Measurements from ENCODE around the gene IL20RB. TPM values are rescaled to one million over a fixed set of nuclear protein-coding genes. Genes with fewer than 3 reads are reported as not detected.
A peak's percentile ranks its signal among the peaks of the same experiment; 100 is the strongest.
"Not testable (repeated sequence)": the region's sequence is repeated elsewhere in the genome, so short reads cannot be mapped to it uniquely, and the experiment has no call there.

Gene IL20RB
- total RNA-seq, 1 experiment from 2014 or later, result 4.2 TPM

DNA sequence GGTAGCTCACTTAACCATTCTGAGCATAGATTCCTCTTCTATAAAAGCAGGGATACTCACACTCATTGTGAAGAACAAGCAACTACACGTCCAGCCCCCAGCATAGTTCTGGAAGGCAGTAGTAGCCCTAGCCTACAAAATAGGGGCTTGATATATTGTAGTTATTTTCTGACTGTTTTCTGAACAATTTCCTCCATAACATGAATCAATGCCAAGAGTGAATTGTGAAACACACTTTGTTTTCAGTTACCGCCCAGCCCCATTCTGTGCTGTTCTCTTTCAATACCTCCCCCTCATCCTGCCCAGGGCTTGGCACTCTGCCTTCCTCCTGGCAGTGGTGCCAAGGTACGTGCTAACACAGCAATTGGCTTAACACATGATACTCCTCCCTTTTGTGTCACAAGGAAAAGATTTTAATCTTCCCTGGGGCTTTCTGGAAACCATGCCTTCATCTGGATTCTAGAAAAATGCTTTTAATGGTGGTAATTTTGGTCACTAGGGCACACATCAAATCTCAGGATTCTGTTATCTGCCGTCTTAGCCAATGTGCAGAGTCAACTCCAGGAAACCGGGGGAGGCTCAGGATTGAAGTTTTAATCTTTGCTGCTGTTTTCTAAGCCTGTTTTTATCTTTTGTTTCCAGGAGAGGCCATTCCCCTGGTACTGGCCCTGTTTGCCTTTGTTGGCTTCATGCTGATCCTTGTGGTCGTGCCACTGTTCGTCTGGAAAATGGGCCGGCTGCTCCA is 37.2 kb downstream of the IL20RB start:
- no peaks in the 10 kb centered on the region for H3K36me3 ChIP-seq (ENCODE audit: insufficient read depth, low read length, poor library complexity, severe bottlenecking)
- H3K27ac ChIP-seq (ENCODE audit: low read depth, low read length, poor library complexity, severe bottlenecking), result peak overlapping the region; percentile 22
- H3K4me1 ChIP-seq (ENCODE audit: insufficient read depth, low read length, poor library complexity, severe bottlenecking), result peaks cover 11% of the 10 kb centered on the region
- intact Hi-C loops (cut with micrococcal nuclease; ENCODE audit: unreplicated experiment), result no loop called here
- H3K9me3 ChIP-seq (ENCODE audit: low read depth, low read length, poor library complexity, severe bottlenecking), result no peaks in the 10 kb centered on the region
- H3K4me3 ChIP-seq (ENCODE audit: low read depth, low read length, poor library complexity, severe bottlenecking), result no peak overlapping the region
- CTCF ChIA-PET, result no interaction called here
- DNase-seq (ENCODE audit: low spot score), result peak; percentile 89
- no peak for TF ChIP-seq EZH2 (IDR thresholded peaks at IDR 0.05; ENCODE audit: borderline replicate concordance, low read depth, low read length, poor library complexity, severe bottlenecking)
- TF ChIP-seq, protein P1, sequence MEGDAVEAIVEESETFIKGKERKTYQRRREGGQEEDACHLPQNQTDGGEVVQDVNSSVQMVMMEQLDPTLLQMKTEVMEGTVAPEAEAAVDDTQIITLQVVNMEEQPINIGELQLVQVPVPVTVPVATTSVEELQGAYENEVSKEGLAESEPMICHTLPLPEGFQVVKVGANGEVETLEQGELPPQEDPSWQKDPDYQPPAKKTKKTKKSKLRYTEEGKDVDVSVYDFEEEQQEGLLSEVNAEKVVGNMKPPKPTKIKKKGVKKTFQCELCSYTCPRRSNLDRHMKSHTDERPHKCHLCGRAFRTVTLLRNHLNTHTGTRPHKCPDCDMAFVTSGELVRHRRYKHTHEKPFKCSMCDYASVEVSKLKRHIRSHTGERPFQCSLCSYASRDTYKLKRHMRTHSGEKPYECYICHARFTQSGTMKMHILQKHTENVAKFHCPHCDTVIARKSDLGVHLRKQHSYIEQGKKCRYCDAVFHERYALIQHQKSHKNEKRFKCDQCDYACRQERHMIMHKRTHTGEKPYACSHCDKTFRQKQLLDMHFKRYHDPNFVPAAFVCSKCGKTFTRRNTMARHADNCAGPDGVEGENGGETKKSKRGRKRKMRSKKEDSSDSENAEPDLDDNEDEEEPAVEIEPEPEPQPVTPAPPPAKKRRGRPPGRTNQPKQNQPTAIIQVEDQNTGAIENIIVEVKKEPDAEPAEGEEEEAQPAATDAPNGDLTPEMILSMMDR (conservative IDR thresholded peaks at IDR 0.05; ENCODE audit: low read depth, low read length), result no peak
- BruUV-seq (replicated peaks), result no TSS peak
- POLR2A ChIA-PET (ENCODE audit: low non-redundant PET), result no interaction called here
- H3K27me3 ChIP-seq (replicated peaks; ENCODE audit: insufficient read depth, low read depth, low read length, poor library complexity), result no peaks in the 10 kb centered on the region

DNA sequence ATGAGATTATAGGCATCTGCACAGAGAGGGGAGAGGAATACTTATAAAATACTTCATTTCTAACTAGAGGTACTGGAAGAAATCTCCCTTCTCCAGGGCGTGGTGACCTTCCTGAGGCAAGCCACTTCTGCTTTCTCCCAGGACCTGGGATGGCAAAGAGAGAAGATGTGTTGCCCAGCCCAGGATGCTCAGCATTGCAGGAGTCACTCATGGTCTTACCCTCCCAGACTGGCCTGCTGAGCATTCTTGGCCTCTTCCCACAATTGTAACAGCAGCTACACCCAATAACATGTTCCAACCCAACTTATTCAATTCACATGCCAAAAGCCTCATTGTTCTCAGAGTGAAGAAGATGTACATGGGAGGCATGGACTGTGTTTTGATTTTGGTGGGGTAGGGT is 37.9 kb downstream of the IL20RB start:
- Histone ChIP-seq H3K9me3 (ENCODE audit: low read depth, low read length, poor library complexity, severe bottlenecking) (no peaks in the 10 kb centered on the region), H3K27ac (ENCODE audit: low read depth, low read length, poor library complexity, severe bottlenecking) (peak overlapping the region; percentile 22), H3K27me3 (replicated peaks; ENCODE audit: insufficient read depth, low read depth, low read length, poor library complexity) (no peaks in the 10 kb centered on the region), H3K36me3 (ENCODE audit: insufficient read depth, low read length, poor library complexity, severe bottlenecking) (no peaks in the 10 kb centered on the region), H3K4me1 (ENCODE audit: insufficient read depth, low read length, poor library complexity, severe bottlenecking) (peaks cover 11% of the 10 kb centered on the region), H3K4me3 (ENCODE audit: low read depth, low read length, poor library complexity, severe bottlenecking) (no peak overlapping the region)
- TF ChIP-seq EZH2 (IDR thresholded peaks at IDR 0.05; ENCODE audit: borderline replicate concordance, low read depth, low read length, poor library complexity, severe bottlenecking), result no peak
- TF ChIP-seq, protein P1 (conservative IDR thresholded peaks at IDR 0.05; ENCODE audit: low read depth, low read length), result no peak
- BruUV-seq (replicated peaks), result no TSS peak
- POLR2A ChIA-PET (ENCODE audit: low non-redundant PET), result no interaction called here
- intact Hi-C loops (cut with micrococcal nuclease; ENCODE audit: unreplicated experiment), result no loop called here
- CTCF ChIA-PET, result no interaction called here
- no peak for DNase-seq (ENCODE audit: low spot score)

DNA sequence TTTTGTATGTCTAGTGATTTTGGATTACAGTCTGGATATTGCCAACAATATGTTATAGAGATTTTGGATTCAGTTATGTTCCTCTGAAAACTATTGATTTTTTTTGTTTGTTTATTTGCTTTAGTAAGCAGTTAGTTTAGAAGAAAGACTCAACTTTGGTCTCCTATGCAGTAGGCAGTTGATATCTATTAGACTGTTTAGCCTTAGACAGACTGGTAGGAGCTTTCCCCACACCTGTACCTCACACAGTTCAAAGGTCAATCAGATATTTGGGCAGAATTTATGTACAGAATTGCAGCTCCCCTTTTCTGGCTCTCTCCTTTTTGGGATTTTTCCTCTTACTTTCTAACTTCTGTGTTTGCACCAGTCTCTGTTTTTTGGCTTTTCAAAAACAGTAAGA is 42.3 kb downstream of the IL20RB start:
- no peak for DNase-seq (ENCODE audit: low spot score)
- CTCF ChIA-PET, result no interaction called here
- Histone ChIP-seq H3K4me3 (ENCODE audit: low read depth, low read length, poor library complexity, severe bottlenecking) (no peak overlapping the region), H3K36me3 (ENCODE audit: insufficient read depth, low read length, poor library complexity, severe bottlenecking) (no peaks in the 10 kb centered on the region), H3K27ac (ENCODE audit: low read depth, low read length, poor library complexity, severe bottlenecking) (no peak overlapping the region), H3K9me3 (ENCODE audit: low read depth, low read length, poor library complexity, severe bottlenecking) (no peaks in the 10 kb centered on the region), H3K4me1 (ENCODE audit: insufficient read depth, low read length, poor library complexity, severe bottlenecking) (peaks cover 4% of the 10 kb centered on the region), H3K27me3 (replicated peaks; ENCODE audit: insufficient read depth, low read depth, low read length, poor library complexity) (no peaks in the 10 kb centered on the region)
- TF ChIP-seq, protein P1 (conservative IDR thresholded peaks at IDR 0.05; ENCODE audit: low read depth, low read length), result no peak
- no peak for TF ChIP-seq EZH2 (IDR thresholded peaks at IDR 0.05; ENCODE audit: borderline replicate concordance, low read depth, low read length, poor library complexity, severe bottlenecking)
- intact Hi-C loops (cut with micrococcal nuclease; ENCODE audit: unreplicated experiment), result no loop called here
- BruUV-seq (replicated peaks), result no TSS peak
- POLR2A ChIA-PET (ENCODE audit: low non-redundant PET), result no interaction called here

DNA sequence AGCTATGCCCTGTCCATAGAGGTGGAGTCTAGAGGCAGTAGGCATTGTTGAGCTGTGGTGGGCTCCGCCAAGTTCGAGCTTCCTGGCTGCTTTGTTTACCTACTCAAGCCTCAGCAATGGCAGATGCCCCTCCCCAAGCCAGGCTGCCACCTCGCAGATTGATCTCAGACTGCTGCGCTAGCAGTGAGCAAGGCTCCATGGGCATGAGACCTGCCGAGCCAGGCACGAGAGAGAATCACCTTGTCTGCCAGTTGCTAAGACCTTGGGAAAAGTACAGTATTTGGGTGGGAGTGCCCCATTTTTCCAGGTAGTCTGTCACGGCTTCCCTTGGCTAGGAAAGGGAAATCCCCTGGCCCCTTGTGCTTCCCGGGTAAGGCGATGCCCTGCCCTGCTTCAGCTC is 49.6 kb downstream of the IL20RB start:
- BruUV-seq (replicated peaks), result not testable (repeated sequence)

More for the DNA sequence above, 49.6 kb downstream of the IL20RB start:
- CTCF ChIA-PET; H3K4me3 ChIP-seq (ENCODE audit: low read depth, low read length, poor library complexity, severe bottlenecking); H3K27me3 ChIP-seq (replicated peaks; ENCODE audit: insufficient read depth, low read depth, low read length, poor library complexity); H3K4me1 ChIP-seq (ENCODE audit: insufficient read depth, low read length, poor library complexity, severe bottlenecking); DNase-seq (ENCODE audit: low spot score); H3K9me3 ChIP-seq (ENCODE audit: low read depth, low read length, poor library complexity, severe bottlenecking); POLR2A ChIA-PET (ENCODE audit: low non-redundant PET); H3K36me3 ChIP-seq (ENCODE audit: insufficient read depth, low read length, poor library complexity, severe bottlenecking); H3K27ac ChIP-seq (ENCODE audit: low read depth, low read length, poor library complexity, severe bottlenecking); intact Hi-C loops (cut with micrococcal nuclease; ENCODE audit: unreplicated experiment): not testable (repeated sequence)

All from A673 (cell line).